GM20000 (cell line): ENCODE measurements around the gene HCFC1.

ENCODE experiments used
- DNase-seq: peaks from one replicate; pipeline ENCODE4 v3.0.0; 2012; ENCODE audit warnings: low spot score
- TF ChIP-seq, protein P1 (sequence below): IDR thresholded peaks from 2 replicates; pipeline ENCODE4 v1.5.1; 2012; ENCODE audit warnings: mild to moderate bottlenecking, control low read depth; ENCODE audit errors: extremely low read depth, missing control alignments

The HCFC1 gene

DNA sequence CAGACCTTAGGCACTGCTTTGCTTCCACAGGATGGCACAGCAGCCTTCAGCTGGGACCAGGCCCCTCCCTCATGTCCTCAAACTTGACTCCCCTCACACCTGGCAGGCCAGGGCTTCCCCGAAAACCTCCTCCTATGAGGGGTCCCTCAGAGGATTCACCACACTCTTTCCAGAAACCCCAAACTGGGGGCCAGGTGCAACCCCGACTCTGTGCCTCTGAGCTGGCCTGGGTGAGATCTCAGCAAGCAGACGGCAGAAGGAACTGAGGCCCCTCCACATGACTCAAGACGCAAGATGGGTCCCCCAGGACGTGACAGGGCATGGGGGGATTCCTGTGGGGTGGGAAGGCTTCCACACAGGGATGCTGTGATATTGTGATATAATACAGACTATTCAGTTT is 6.2 kb downstream of the HCFC1 start:
- TF ChIP-seq, protein P1, sequence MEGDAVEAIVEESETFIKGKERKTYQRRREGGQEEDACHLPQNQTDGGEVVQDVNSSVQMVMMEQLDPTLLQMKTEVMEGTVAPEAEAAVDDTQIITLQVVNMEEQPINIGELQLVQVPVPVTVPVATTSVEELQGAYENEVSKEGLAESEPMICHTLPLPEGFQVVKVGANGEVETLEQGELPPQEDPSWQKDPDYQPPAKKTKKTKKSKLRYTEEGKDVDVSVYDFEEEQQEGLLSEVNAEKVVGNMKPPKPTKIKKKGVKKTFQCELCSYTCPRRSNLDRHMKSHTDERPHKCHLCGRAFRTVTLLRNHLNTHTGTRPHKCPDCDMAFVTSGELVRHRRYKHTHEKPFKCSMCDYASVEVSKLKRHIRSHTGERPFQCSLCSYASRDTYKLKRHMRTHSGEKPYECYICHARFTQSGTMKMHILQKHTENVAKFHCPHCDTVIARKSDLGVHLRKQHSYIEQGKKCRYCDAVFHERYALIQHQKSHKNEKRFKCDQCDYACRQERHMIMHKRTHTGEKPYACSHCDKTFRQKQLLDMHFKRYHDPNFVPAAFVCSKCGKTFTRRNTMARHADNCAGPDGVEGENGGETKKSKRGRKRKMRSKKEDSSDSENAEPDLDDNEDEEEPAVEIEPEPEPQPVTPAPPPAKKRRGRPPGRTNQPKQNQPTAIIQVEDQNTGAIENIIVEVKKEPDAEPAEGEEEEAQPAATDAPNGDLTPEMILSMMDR, result no peak
- DNase-seq, result no peak

DNA sequence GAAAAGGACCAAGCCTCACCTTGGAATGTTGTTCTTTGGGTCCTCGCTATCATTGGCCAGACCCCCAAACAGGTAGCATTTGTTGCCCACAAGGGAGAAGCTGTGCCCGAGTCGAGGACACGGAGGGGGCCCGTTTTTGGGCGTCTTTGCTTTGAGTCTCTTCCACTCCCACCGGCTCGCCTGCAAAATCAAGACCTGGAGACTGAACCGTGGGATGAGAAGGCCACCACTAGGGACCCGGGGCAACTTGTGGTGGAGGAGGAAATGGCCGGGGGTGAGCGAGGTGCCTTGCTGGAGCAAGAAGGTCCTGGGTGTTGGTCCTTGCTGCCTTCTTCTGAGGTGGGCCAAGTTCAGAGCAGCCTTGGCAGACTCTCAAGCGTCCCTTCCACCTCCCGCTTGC is 7.5 kb downstream of the HCFC1 start:
- DNase-seq, result no peak
- TF ChIP-seq, protein P1, result no peak

DNA sequence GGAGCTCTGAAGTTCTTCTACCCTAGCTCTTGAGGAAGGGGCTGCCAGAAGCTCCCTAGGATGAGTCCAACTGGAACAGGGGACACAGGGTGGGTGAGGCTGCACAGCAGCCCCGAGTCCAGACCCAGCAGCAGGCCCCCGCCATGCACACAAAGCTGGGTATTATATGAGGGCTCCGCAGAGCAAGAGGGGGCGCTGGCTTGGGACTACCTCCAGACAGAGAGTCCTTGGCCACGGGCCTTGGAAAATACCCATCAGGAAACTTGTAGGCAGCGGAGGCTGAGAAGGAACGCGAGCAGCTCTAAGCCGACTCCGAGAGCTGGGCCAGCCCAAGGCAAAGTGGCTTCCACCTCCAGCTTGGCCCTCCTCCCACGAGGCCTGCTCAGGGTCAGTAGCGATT is 8.1 kb downstream of the HCFC1 start:
- TF ChIP-seq, protein P1, result no peak

DNA sequence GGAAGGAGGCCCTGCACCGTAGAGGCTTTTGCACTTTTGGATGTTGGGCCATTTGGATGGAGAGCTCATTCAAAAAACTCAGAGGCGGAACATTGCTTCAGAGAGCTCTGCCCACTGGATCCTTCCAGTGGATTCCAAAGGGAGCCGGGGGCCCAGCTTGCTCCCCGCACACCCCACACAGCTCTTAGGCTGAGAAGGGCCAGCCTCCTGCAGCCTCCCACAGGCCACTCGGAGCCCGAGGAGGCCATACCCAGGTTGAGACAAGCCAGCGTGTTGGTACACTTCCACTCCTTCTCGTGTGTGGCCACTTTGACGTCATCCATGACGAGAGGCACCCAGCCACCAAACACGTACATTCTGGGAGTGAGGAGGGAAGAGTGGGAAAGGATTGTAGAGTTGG is 10.3 kb downstream of the HCFC1 start:
- DNase-seq, result no peak
- TF ChIP-seq, protein P1, result no peak

More for the DNA sequence above, 8.1 kb downstream of the HCFC1 start:
- DNase-seq, result no peak

DNA sequence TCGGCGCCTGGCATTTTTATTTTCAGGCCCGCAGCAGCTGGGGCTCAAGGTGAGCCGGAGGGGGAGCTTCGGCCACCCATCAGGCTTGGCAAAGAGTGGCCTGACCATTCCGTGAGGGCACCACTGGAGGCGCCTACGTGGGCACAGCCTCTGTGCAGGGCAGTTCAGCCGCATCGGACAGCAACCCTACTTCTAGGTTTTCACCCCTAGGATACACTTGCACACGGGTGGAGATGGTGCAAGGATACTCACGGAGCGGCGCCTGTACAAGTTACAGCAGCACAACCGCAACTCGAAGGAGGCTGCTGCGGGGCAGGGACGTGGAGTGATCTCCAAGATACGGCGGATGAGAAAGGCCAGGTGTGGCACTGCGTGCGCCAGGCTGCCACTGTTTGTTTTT is 10.8 kb downstream of the HCFC1 start:
- DNase-seq, result no peak

DNA sequence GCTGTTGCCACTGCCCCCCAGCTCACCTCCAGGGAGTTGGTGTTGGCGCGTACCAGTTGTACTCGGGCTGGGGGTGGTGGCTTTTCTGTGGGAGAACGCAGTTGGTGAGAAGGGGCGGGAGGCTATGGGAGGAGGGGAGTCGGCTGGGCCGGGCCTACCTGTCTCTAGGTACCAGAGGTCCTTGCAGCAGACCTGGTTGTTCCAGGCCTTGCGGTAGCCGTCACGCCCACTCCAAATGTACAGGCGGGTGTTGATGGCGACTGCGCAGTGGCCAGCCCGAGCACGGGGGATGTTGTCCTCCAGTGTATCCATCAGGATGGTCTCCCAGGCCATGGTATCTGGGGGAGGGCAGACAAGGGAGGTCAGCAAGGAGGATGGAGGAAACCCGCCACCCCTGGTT is 11.5 kb downstream of the HCFC1 start:
- no peak for DNase-seq
- TF ChIP-seq, protein P1, result no peak

More for the DNA sequence above, 10.8 kb downstream of the HCFC1 start:
- TF ChIP-seq, protein P1, result no peak

DNA sequence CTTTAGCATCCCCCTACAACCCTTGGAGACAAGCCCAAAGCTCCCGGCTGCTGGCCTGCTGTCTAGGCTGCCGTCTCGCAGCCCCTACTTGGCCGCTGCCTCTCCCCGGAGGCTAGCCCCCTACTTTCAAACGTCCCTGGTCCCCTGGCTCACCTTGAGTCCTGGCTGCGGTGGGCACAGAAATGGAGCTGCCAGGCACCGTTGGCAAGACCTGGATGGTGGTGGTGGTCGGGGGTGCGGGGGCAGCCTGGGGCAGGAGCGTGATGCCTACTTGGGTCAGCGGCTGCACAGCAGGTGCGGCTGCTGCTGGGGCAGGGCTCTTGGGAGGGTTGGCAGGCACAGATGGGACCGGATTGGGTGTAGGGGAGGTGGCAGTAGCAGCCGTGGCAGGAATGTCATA is 12.0 kb downstream of the HCFC1 start:
- TF ChIP-seq, protein P1, result no peak
- no peak for DNase-seq

DNA sequence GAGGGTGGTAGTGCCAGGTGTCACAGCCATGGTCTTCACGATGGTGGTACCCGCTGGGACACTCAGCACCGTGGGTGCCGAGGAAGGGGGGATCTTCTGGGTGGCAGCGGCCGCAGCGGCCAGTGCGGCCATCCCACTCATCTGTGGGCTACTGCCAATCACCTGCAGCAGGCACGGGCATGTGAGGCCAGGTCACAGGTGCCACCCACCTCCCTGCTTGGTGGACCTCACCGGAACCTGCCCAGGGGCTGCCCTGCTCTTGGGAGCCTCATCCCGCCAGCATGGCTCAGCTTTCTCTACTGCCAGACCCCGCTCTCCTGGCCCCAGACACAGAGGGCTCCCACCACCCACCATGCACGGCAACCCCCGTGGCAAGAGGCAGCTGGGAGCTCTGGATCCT is 13.0 kb downstream of the HCFC1 start:
- TF ChIP-seq, protein P1, result no peak
- no peak for DNase-seq
